Stimulated activated CD8-positive, alpha-beta memory T cell treated with anti-CD3 and anti-CD28 coated beads, Interleukin-15, amount 100 ng/mL, for 48 hours (primary cell): ENCODE results near the gene DNAJC15.
"Not testable (repeated sequence)": the region's sequence is repeated elsewhere in the genome, so short reads cannot be mapped to it uniquely, and the experiment has no call there.

Source experiments
- DNase-seq, 2 donors: peaks; one replicate each; pipeline ENCODE4 v3.0.0-alpha.2; 2020; ENCODE audit warnings: low read depth in 2 of 2

DNAJC15 gene

GRCh38 chr13:43005460-43006236 is 17.7 kb upstream of the DNAJC15 start:
- no peak for DNase-seq

DNA sequence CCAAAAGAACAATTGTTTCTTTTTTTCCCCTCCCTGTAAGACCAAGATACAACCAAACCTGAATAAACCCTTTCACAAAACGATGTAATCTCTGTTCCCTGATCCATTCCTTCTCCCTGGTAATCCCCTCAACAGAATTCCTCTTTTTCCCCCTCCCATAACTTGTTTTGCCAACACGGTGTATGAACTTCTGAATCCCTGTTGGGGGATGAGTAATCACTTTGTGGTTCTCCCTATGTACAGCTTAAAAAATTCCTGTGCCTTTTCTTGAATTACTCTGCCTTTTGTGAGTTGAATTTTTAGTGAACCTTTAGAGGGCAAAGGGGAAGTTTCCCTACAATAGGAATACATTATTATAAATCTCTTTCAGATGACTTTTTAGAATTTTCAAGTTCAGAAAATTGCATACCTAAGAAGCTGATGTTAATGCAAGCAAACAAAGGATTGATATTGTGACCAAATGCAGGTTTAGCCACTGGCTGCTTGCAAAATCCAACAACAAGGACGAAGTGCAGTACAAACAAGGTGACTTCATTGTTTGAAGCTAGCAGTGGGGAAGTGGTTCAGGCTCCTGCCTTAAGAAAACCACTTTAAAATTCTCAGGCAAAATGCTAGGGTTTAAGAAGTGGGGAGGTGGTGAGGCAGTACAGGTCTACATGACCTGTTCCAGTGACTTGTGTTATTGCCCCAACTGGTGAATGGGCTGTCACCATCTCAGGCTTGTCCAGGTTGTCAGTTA is 16.3 kb upstream of the DNAJC15 start:
- DNase-seq: no peak

GRCh38 chr13:43008596-43008995 is 14.8 kb upstream of the DNAJC15 start:
- DNase-seq: no peak

GRCh38 chr13:43009506-43009905 is 13.9 kb upstream of the DNAJC15 start:
- DNase-seq: no peak

- DNase-seq: no peak
Measured at GRCh38 chr13:43014162-43014561, 9.2 kb upstream of the DNAJC15 start.

DNA sequence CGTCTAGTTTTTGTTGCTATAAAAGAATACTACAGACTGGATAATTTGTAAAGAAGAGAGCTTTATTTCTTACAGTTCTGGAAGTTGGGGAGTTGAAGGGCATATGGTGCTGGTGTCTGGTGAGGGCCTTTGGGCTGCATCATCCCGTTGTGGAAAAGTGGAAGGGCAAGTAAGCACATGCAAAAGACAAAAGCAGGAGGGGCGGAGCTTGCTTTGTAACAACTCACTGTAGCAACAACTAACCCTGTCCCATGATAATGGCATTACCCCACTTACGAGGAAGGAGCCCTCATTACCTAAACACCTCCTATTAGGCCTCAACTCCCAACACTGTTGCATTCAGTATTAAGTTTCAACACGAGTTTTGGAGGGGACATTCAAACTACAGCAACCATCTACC is 7.2 kb upstream of the DNAJC15 start:
- no peak for DNase-seq

DNA sequence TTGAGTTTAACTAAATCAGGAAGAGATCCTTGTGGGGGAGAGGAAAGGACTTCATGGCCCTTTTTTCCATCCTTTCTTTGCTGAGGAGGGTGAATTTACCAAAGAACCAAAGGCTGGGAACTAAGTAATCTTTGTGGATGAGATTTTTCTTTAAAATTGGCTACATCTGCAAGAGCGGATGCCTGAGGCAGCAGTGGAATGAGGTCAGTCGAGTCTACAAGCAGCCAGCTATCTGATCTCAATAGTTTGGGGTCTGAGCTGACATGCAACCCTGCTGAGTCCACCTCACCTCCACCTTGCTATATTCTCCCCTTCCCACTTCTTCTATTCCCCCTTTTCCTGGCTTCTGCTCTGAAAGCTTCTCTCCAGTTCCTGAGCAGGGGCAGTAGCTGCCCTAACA is 3.6 kb upstream of the DNAJC15 start:
- no peak for DNase-seq

- DNase-seq: no peak
Measured at GRCh38 chr13:43020794-43021193, 2.6 kb upstream of the DNAJC15 start.

- DNase-seq: no peak
Measured at GRCh38 chr13:43021926-43022670, 1.3 kb upstream of the DNAJC15 start.

DNA sequence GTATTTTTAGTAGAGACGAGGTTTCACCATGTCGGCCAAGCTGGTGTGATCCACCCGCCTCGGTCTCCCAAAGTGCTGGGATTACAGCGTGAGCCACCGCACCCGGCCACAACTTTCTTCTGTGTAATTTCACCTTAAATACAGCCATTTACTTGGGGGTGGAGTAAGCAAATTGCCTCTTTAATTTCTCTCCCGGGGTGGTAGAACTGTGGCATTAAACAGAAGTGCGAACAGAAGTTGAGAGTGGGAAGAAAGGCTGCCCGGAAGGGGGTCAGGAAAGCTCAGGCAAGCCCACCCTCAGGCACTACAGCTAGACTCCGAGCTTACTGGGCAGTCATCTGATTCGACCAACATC is 475 bp upstream of the DNAJC15 start:
- DNase-seq: no peak

- no peak for DNase-seq
Measured at GRCh38 chr13:43026262-43026661, 2.9 kb downstream of the DNAJC15 start.

DNA sequence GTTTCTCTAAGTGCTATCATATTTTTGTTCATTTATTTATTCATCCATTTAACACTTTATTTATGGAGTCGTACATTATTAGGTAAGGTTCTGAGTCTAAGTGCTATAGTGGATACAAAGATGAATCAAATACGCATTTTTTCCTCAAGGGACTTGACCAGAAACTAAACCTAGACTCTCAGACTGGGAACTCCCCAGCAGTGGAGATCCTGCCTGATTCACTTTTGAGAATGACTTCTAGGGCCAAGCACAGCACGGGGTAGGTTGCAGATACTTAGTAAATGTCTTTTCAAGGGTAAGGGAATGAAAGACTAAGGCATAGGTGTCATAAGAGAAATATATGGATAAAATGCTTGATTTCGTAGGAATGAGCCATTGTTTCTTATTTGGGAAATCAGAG is 7.2 kb downstream of the DNAJC15 start:
- DNase-seq: no peak

GRCh38 chr13:43031881-43032280 is 8.5 kb downstream of the DNAJC15 start:
- no peak for DNase-seq

DNA sequence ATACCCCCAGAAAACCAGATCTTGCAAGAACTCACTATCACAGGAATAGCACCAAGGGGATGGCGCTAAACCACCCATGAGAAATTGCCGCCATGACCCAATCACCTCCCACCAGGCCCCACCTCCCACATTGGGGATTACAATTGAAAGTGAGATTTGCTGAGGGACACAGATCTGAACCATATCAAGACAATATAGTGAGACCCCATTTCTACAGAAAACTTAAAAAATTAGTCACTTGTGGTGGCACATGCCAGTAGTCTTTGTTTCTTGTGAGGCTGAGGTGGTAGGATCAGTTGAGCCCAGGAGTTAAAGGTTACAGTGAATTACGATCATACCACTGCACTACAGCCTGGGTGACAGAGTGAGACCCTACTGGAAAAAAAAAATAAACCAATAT is 9.7 kb downstream of the DNAJC15 start:
- no peak for DNase-seq

- no peak for DNase-seq
Measured at GRCh38 chr13:43036351-43037250, 13.2 kb downstream of the DNAJC15 start.

GRCh38 chr13:43039966-43040365 is 16.6 kb downstream of the DNAJC15 start:
- DNase-seq: no peak

- DNase-seq: not testable (repeated sequence)
Measured at GRCh38 chr13:43040581-43041368, 17.4 kb downstream of the DNAJC15 start.

DNA sequence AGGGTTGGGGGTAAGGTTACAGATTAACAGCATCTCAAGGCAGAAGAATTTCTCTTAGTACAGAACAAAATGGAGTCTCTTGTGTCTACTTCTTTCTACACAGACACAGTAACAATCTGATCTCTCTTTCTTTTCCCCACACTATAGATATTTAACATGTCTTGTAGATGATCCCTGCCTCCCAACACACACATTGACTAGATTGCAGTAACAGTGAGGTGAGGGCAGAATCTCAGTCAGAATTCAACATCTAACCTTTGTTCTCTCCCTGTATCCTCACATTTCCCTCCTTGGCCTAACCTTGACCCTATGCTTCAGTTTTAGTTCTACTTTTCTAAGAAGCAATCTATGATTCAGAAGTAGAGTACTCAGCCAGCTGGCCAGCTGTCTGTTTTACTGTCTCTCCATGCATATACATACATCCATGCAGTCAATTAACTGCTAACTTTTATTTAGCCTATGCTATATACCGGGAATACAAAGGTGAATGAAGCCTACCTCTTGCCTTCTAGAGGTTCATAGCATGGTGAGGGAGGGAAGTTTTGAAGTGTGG is 18.1 kb downstream of the DNAJC15 start:
- no peak for DNase-seq

DNA sequence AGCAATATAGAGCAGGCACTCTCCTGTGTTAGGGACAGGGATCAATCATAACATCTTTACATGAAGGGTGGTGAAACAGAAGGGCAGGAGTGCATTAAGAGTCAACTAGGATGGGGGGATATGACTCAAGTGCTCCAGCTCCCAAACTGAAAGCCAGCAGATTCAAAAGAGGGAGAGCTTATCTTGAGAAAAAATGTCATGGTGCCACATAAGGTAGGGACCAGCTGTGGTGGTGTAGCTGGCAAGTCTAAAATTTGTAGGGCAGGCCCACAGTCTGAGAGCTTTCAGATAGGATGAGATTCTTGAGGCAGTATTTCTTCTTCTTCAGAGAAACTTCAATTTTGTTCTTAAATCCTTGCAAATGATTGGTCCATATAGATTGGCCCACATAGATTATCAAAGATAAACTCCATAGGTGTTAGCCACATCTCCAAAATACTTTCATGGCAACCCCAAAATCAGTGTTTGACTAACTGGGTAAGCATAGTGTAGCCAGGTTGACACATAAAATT is 19.1 kb downstream of the DNAJC15 start:
- no peak for DNase-seq

DNA sequence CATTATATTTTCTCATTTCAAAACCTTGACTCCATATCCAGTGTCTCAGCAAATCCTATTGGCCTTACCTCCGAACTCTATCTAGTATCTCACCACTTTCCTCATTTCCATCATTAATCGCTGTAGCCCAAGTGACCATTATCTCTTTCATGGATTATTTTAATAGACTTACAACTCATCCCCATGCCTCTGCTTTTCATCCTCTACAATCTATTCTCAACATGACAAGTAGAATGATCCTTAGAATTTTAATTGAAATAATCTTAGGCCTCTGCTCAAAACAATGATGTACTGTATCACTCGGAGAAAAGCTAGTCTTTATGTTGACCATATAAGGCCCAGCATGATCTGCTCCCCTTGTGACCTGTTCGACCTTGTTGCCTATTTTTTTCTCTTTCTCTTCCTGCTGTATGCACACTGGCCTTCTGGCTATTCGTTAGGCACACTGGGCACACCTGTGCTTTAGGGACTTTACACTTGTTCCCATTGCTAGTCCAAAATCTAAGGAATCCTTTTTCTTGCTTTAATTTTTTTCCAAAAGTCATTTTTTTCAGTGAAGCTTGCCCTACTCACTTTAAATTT is 21.4 kb downstream of the DNAJC15 start:
- no peak for DNase-seq
